ENCODE results near the gene UMODL1.

Gene UMODL1

GRCh38 chr21:42079008-42079938 lies 8.2 kb downstream of the UMODL1 start:
- no peak for DNase-seq (ENCODE audit: low read depth)
- H3K4me3 ChIP-seq (ENCODE audit: low read depth, low read length), result no peak overlapping the region
- no peak for TF ChIP-seq CTCF (IDR thresholded peaks at IDR 0.05; ENCODE audit: low read depth, low read length)
- TF ChIP-seq MYC (IDR thresholded peaks at IDR 0.05; ENCODE audit: low read depth, low read length), result no peak

DNA sequence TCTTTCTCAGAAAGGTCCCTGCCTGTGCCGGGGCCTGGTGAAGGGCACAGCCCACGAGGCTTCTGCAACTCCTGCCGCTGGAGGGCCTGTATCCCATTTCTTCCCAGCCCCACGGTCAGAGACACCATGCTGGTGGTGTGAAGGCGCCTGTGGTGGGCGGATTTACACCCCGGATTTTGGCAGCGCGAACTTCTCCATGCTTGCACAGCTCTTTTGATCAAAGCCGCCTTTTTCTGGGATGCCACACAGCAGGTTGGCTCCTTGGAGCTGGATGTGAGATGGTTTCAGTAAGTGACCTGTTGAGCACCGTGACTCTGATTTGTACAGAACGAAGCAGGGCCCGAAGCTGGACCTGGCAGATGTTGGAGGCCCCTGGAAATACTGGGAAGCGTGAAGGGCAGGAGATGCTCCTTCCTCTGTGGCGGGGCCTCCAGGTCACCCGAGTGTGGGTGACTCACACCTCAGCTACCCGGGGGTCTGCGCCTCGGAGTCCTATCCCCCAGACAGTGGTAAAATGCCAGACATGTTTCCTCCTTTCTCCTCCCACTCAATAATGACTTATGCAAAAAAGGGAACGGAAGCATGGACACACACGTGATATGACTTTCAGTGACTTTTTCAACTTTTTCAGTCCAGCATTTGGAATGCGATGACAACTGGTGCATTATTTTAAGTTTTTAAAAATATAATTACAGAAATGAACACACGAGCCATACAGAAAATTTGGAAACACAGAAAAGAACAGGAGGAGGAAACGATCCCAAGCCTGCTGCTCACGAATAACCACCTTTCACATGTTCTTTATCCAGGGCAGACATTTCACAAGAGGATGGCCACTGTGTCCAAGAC lies 9.0 kb downstream of the UMODL1 start:
- no peak overlapping the region for H3K4me3 ChIP-seq (ENCODE audit: low read depth, low read length)
- TF ChIP-seq MAX (IDR thresholded peaks at IDR 0.05; ENCODE audit: low read depth, low read length), result peak; percentile 71
- no peak for TF ChIP-seq POLR2A (IDR thresholded peaks at IDR 0.05; ENCODE audit: extremely low read depth, insufficient read length)
- peak; percentile 79 for DNase-seq (ENCODE audit: low read depth)

DNA sequence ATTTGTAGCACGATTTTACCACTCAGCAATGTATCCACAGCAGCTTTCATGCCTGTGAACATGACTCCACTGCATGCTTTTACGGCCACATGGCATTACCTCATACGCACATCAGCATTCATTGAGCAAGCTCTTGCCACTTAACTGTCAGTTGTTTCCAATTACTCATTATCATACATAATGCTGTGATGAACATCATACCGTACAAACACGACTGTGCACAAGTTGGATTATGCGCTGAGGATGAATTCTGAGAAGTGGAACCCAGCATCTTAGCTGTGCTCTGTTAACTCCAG lies 9.6 kb downstream of the UMODL1 start:
- no peak overlapping the region for H3K4me3 ChIP-seq (ENCODE audit: low read depth, low read length)
- no peak for TF ChIP-seq CTCF (IDR thresholded peaks at IDR 0.05; ENCODE audit: low read depth, low read length)
- TF ChIP-seq MAX (IDR thresholded peaks at IDR 0.05; ENCODE audit: low read depth, low read length), result peak; percentile 95
- peak; percentile 95 for TF ChIP-seq MYC (IDR thresholded peaks at IDR 0.05; ENCODE audit: low read depth, low read length)
- DNase-seq (ENCODE audit: low read depth), result peak; percentile 79

DNA sequence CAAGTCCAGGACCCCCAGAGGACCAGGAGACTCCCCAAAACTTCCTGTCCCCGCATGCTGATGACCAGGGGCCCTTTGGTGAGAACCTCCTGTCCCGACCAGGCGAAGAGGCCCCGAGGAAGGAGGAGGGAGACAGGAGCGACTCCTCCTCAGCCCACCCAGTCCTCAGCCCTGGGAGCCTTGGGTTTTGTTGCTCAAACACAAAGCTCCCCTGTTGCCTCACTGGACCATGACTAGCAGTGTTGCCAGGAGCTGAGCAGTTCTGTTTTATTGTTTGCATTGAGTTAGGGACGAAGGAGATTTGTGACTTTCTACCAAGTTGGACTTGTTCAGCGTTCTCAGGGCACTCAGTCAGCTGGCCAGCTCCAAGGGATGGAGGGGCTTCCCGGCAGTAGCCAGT lies 10.0 kb downstream of the UMODL1 start:
- DNase-seq (ENCODE audit: low read depth), result peak; percentile 77

DNA sequence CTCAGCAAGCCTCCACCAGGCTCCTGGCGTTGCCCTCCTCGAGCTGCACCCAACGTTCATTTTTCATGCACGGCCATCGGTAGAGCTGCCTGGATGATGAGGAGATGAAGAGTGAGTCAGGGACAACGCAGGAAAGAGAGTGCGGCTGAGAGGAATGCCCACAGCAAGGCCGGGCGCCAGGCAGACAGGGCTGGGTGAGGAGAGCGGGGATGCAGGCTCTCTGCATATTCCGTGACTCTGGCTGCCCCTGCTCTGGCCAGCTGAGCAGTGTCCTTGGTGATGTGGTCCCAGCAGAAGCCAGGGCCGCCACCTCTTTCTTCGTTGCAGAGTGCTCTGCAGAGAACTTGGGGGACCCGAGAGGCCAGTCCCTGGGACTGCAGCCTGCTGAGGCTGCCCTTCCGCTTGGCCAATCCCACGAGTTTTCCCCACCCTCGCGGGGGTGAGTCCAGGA lies 10.8 kb downstream of the UMODL1 start:
- no peak overlapping the region for H3K4me3 ChIP-seq (ENCODE audit: low read depth, low read length)
- no peak for DNase-seq (ENCODE audit: low read depth)
- TF ChIP-seq POLR2A (IDR thresholded peaks at IDR 0.05; ENCODE audit: extremely low read depth, insufficient read length), result no peak
- TF ChIP-seq CTCF (IDR thresholded peaks at IDR 0.05; ENCODE audit: low read depth, low read length), result no peak
- no peak for TF ChIP-seq MYC (IDR thresholded peaks at IDR 0.05; ENCODE audit: low read depth, low read length)
- no peak for TF ChIP-seq MAX (IDR thresholded peaks at IDR 0.05; ENCODE audit: low read depth, low read length)

More for the DNA sequence above, 10.0 kb downstream of the UMODL1 start:
- no peak for TF ChIP-seq MAX (IDR thresholded peaks at IDR 0.05; ENCODE audit: low read depth, low read length)
- no peak for TF ChIP-seq MYC (IDR thresholded peaks at IDR 0.05; ENCODE audit: low read depth, low read length)
- no peak for TF ChIP-seq POLR2A (IDR thresholded peaks at IDR 0.05; ENCODE audit: extremely low read depth, insufficient read length)
- no peak for TF ChIP-seq CTCF (IDR thresholded peaks at IDR 0.05; ENCODE audit: low read depth, low read length)
- no peak overlapping the region for H3K4me3 ChIP-seq (ENCODE audit: low read depth, low read length)

Data from NB4 (cell line).